Measurements from ENCODE around the gene CNTNAP2.
"Not testable (repeated sequence)": the region's sequence is repeated elsewhere in the genome, so short reads cannot be mapped to it uniquely, and the experiment has no call there.

The CNTNAP2 gene

GRCh38 chr7:146150153-146150552 lies 33.6 kb downstream of the CNTNAP2 start:
- DNase-seq (ENCODE audit: low spot score), result no peak

DNA sequence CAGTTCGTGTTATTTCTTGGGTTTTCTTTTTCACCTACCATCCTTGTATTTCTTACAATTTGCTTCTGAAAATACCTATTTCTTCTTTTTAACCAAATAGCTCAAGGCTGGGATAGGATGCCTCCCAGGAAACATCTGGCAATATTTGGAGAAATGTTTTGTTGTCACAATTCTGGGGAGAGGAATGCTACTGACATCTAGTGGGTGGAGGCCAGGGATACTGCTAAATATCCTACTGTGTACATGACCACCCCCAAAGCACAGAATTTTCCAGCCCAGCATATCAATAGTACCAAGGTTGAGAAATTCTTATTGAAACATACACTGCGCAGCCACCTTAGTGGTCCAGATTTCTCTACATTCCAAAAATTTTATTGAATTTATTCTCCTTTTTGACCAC lies 55.5 kb downstream of the CNTNAP2 start:
- no peak for DNase-seq (ENCODE audit: low spot score)

GRCh38 chr7:146175716-146176115 lies 59.1 kb downstream of the CNTNAP2 start:
- DNase-seq (ENCODE audit: low spot score), result peak; percentile 17

- DNase-seq (ENCODE audit: low spot score), result no peak
Measured at GRCh38 chr7:146176860-146177259, 60.3 kb downstream of the CNTNAP2 start.

GRCh38 chr7:146177301-146177700 lies 60.7 kb downstream of the CNTNAP2 start:
- DNase-seq (ENCODE audit: low spot score), result no peak

DNA sequence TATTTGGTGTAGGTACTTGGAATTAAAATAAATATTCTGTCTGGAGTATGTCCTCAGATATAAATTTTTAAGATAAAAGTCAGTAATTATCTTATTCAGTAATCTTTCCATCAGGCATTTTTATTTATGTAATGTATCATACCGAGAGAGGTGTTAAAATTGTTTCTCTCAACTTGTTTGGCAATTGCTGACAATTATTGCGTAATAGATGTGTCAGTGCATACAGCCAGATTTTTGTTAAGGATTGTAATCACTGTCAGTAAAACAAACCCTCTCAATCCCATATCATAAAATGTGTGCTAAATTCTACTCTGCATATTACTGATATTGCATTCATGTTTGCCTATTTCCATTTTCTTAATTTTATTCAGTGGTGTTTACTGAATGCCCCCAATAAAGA lies 69.2 kb downstream of the CNTNAP2 start:
- no peak for DNase-seq (ENCODE audit: low spot score)

GRCh38 chr7:146191428-146191827 lies 74.8 kb downstream of the CNTNAP2 start:
- DNase-seq (ENCODE audit: low spot score), result not testable (repeated sequence)

DNA sequence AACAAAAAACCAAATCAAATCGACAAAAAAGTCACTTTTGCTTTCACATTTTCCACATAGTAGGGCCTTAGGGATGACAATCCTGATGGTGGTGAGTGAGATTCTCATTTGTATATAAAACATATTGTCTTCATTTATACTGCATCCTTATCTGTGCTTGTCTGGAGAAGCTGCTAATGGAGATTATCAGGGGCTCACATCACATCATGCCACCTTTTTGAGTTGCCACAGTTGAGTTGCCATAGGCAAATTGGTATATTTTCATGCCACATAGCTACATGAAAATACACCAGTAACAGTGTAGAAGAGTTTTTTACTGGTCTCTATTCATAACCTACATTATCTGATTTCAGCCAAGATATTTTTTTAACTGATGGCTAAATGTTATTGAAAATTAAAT lies 85.3 kb downstream of the CNTNAP2 start:
- DNase-seq (ENCODE audit: low spot score), result no peak

DNA sequence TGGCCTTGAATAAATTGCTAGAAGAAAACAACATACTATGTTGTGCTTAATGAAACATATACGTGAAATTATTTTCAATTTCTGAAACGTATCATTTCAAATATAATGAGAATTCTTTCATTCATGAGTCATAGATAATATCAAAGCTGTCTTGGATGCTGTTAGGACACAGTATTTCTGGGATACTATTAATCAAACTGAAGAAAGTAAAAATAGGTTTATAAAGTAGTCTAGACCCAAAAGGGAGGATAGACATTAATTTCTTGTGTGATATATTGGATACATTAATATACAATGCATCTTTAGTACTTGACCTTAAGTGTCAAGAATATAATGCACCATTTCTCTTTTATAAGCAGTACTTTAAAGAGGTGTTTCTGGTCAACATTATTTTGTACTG lies 89.7 kb downstream of the CNTNAP2 start:
- DNase-seq (ENCODE audit: low spot score), result no peak

DNA sequence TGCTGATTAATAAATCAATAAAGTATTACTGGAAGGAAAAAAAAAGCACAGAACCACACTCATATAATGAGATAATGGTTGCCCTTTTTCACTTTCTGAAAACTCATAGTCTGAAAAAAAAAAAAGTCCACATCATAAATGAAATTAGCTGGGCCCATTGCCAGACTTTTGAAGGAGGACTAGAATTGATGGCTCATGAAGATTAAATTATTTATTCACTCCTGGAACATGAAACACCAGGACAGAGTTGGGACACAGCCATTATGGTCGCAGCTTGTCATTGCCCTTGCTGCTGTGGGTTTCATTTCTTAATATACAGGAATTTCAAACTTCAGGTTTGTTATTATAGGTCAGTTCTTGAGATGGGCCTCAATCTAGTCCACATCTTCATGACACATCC lies 91.9 kb downstream of the CNTNAP2 start:
- no peak for DNase-seq (ENCODE audit: low spot score)

DNA sequence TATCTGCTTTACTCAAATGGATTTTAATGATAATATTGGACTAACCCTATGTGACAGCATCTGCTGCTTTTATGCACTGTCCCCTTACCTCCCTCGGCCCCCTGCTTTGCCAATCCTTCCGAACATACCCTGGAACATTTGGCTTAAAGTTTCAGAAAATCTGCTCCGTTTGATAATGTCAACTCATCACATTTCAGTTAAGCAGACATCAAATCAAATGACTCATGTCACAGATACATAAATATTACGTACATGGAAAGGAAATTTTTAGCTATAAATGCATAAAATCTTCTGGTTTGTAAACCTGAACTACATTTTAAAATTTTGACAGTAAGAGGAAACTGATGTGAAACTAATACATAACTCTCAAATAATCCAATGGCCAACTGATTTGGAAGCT lies 98.2 kb downstream of the CNTNAP2 start:
- no peak for DNase-seq (ENCODE audit: low spot score)

- no peak for DNase-seq (ENCODE audit: low spot score)
Measured at GRCh38 chr7:146216396-146217041, 99.9 kb downstream of the CNTNAP2 start.

DNA sequence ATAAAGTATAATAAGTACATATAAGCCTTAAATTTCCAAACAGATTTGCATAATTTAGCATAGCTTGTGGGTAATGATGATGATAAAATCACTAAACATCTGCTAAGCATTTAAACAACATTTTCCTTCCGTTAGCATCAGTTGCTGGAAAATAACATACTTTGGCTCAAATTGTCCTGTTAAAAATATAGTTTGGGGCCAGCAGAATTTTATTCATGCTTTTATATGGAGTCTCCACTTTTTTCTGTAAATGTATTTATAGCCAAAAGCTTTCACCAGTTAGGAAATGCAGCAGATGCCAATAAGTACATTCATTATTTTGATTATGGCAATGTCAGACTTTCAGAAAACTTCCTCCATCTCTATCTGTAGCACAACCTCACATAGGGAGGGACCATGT lies 107.2 kb downstream of the CNTNAP2 start:
- no peak for DNase-seq (ENCODE audit: low spot score)

GRCh38 chr7:146232604-146233003 lies 116.0 kb downstream of the CNTNAP2 start:
- DNase-seq (ENCODE audit: low spot score), result no peak

- no peak for DNase-seq (ENCODE audit: low spot score)
Measured at GRCh38 chr7:146235195-146235594, 118.6 kb downstream of the CNTNAP2 start.

DNA sequence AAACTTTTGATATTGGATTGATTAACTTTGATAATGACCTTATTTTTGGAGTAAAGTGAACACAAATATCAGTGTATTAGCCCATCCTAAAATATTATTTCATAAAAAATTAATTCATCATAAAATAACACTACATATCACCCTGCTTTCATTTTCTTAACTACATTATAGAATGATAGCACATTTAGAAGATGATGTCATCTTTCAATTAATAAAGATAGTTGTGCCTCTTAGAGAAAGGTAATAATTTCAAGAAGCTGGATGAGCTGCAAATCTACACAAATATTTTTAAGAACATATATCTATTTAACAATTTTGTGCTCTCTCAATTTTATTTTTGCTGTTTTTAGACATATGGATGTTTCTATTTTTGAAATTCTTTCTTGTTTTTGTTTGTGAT lies 126.1 kb downstream of the CNTNAP2 start:
- DNase-seq (ENCODE audit: low spot score), result no peak

GRCh38 chr7:146247991-146248390 lies 131.4 kb downstream of the CNTNAP2 start:
- DNase-seq (ENCODE audit: low spot score), result not testable (repeated sequence)

DNA sequence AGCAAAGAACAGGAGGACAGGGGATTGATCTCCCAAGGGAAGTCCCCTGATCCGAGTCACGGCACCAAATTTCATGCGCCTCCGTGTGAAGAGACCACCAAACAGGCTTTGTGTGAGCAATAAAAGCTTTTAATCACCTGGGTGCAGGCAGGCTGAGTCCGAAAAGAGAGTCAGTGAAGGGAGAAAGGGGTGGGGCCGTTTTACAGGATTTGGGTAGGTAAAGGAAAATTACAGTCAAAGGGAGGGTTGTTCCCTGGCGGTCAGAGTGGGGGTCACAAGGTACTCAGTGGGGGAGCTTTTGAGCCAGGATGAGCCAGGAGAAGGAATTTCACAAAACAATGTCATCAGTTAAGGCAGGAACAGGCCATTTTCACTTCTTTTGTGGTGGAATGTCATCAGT lies 132.1 kb downstream of the CNTNAP2 start:
- not testable (repeated sequence) for DNase-seq (ENCODE audit: low spot score)

GRCh38 chr7:146249272-146249671 lies 132.7 kb downstream of the CNTNAP2 start:
- DNase-seq (ENCODE audit: low spot score), result no peak

DNA sequence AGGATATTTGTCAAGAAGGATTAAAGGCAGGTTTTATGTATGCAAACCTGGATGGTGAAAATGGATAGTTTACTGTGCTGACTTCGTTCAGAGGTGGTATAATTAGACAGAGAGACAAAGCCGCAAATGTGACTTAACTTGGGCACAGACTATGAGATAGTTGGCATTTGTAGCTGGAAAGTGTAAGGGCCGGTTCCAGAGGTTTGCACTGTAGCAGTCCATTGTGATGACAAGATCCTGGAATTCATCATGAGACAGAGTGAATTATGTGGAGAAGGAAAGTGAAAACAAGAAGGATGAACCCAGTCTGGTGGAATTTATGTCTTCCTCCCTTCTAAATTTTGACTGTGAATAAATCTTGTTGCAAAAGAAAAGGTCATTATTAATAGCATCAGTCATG lies 139.0 kb downstream of the CNTNAP2 start:
- no peak for DNase-seq (ENCODE audit: low spot score)

DNA sequence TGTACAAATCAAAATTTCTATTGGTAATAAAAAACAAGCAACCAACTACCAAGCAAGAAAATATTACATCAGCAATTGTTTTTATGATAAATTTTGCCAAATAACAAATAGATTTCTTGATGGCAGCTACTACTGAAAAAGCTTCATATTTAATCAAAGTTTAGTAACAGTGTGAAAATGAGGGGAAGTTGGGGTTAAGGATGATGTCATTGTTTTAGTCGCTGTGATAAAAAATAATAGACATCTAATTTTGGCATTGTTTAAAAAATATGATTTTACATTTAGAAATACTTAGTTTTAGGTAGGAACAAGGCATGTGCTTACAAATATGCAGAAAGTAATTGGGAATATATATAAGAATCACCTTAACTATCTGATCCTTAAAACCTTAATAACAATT lies 145.9 kb downstream of the CNTNAP2 start:
- no peak for DNase-seq (ENCODE audit: low spot score)

- DNase-seq (ENCODE audit: low spot score), result no peak
Measured at GRCh38 chr7:146276888-146277287, 160.3 kb downstream of the CNTNAP2 start.

DNA sequence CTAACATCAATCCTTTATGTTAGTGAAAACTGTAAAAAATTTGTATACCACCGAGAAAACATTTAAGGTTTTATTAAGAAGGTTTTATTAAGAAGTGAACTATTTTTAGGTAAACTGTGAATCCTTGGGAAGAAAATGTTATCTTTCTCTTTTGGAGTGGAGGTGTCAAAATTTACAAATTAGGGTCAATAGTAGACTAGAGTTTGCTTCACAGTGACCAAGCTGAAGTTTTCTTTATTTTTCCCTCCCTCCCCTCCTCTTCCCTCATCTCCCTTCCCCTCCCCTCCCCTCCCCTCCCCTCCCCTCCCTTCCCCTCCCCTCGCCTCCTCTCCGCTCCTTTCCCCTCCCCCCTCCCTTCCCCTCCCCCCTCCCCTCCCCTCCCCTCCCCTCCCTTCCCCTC lies 168.8 kb downstream of the CNTNAP2 start:
- DNase-seq (ENCODE audit: low spot score), result no peak

DNA sequence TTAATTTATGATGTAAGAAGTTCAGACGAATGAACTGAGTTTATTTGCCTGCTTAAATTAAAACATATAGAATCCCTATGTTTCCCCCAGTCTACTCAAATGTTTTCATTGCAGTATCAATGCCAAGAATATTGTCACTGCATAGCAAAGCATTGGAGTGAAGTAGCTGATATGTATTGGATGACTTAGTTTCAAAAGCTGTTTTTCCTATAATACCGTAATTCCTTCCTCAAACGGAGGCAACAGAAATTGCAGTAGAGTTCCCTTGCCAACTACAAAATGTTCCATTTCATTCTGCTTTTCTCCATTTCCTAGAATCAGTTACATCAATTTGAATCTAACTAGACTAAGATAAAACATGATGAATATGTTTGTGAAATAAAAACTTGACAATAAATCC lies 174.1 kb downstream of the CNTNAP2 start:
- DNase-seq (ENCODE audit: low spot score), result no peak

DNA sequence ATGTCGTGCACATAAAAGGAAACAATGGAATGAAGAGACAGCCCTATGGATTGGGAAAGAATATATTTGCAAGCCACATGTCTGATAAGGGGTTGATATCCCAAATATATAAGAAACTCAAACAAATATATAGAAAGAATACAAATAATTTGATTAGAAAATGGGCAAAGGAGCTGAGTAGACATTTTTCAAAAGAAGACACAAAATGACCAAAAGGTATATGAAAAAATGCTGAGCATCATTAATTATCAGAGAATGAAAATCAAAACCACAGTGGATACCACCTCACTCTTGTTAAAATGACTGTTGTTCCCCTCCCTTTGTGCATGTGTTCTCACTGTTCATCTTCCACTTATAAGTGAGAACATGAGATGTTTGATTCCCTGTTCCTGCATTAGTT lies 175.3 kb downstream of the CNTNAP2 start:
- DNase-seq (ENCODE audit: low spot score), result no peak

Data from HuH-7 (cell line).